Fibroblast of villous mesenchyme (primary cell): ENCODE measurements around the gene TKT. TPM values are rescaled to one million over a fixed set of nuclear protein-coding genes. Genes with fewer than 3 reads are reported as not detected.

Experiments
- DNase-seq: peaks from one replicate; pipeline ENCODE4 v3.0.0-alpha.2; 2010; ENCODE audit warnings: low read depth
- H3K4me3 ChIP-seq: 2 replicates; pipeline ENCODE4 v1.5.1; 2011; ENCODE audit warnings: low read depth, mild to moderate bottlenecking, low read length
- total RNA-seq: library from RNA; depleted of rRNA; stranded (reverse); fragments of >200 nt; gene quantifications from 2 replicates; pipeline ENCODE4 v1.2.3, GENCODE V29; 2012
- TF ChIP-seq, protein P1 (sequence below): IDR thresholded peaks from 2 replicates; pipeline ENCODE4 v1.5.1; 2012; ENCODE audit warnings: low read depth, mild to moderate bottlenecking, low read length; ENCODE audit not compliant: insufficient read depth

TKT gene
- total RNA-seq, 1 donor, result 591 TPM

DNA sequence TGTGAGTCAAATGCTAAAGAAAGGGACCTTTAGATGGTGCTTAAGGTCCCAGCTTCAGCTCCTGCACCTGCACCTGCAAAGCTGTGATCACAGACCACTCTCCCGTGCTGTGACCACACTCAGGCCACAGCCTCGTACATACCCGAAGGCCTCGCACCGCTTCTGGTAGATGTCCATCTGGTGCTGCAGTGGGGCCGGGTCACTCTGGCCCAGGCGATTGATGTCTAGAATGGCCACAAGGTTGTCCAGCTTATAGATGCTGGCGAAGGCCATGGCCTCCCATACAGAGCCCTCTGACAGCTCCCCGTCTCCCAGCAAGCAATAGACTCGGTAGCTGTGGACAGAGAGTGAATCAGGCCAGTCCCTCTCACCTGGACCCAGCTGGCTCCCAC lies 21.0 kb downstream of the TKT start:
- H3K4me3 ChIP-seq, result no peak overlapping the region
- DNase-seq, result no peak
- TF ChIP-seq, protein P1, sequence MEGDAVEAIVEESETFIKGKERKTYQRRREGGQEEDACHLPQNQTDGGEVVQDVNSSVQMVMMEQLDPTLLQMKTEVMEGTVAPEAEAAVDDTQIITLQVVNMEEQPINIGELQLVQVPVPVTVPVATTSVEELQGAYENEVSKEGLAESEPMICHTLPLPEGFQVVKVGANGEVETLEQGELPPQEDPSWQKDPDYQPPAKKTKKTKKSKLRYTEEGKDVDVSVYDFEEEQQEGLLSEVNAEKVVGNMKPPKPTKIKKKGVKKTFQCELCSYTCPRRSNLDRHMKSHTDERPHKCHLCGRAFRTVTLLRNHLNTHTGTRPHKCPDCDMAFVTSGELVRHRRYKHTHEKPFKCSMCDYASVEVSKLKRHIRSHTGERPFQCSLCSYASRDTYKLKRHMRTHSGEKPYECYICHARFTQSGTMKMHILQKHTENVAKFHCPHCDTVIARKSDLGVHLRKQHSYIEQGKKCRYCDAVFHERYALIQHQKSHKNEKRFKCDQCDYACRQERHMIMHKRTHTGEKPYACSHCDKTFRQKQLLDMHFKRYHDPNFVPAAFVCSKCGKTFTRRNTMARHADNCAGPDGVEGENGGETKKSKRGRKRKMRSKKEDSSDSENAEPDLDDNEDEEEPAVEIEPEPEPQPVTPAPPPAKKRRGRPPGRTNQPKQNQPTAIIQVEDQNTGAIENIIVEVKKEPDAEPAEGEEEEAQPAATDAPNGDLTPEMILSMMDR, result no peak

DNA sequence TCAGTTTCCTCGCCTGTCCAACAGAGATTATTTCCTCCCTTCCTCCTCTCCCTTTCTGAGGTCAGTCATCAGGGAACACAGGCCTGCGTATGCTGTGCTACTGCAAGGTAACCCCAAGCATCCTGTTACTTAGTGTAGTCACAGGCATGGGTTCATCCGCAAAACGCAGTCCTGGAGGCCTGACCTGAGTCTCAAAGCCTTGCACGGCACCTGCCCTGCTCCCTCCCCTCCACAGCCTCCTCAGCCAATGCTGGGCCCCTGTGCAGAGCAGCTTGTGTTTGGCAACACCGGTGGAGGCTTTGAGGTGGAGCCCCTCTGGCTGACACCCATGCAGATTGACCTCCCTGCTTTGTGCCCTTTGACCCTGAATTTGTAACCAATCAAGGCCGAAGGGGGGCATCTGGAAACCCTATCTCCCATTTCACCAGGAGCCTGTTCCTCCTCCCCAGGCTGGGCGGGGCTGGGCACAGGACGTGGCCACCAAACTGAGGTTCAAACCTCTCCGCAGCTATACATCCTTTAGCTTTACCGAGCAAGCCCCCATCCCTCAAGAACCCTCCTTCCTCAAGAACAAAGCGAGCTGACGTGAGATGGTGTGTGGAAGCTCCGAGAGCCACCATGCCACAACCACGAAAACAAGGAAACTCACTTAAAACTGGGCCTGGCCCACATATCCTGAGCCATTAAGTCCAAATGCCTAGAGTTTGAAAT lies 21.5 kb downstream of the TKT start:
- DNase-seq, result no peak
- no peak overlapping the region for H3K4me3 ChIP-seq
- TF ChIP-seq, protein P1, result no peak

DNA sequence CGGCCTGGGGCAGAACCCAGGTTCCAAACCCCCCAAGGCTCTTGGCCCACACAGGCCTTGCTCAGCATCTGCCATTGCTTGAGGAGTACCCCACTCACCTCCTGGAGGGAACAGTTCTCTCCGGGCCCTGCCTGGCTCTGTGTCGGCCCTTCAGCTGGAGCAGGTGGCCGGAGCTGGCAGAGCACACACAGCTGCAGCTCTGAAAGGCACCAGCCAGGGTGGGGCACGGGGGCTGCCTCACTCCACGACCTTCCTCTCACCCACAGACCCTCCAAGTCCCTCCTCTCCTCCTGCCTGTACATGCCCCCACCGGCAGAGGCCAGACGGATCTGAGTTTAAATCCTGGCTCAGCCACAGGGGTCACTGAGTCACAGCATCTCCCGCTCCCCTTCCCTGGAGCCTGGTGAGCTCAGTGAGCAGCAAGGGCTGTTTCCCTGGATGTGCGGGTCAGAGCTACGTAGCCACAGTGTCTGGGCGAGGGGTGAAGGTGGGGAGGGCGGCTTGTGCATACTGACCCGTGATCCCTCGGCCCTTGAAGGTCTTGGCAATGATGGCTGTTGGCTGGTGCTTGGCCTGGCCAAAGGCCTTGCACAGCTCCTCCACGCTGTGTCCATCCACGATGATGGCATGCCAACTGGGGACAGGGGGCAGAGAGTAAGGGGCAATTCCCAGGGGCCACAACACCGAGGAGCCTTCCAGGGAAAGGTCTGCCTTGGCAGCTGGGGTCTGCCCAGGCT lies 23.0 kb downstream of the TKT start:
- DNase-seq, result no peak
- H3K4me3 ChIP-seq, result no peak overlapping the region
- TF ChIP-seq, protein P1, result no peak

DNA sequence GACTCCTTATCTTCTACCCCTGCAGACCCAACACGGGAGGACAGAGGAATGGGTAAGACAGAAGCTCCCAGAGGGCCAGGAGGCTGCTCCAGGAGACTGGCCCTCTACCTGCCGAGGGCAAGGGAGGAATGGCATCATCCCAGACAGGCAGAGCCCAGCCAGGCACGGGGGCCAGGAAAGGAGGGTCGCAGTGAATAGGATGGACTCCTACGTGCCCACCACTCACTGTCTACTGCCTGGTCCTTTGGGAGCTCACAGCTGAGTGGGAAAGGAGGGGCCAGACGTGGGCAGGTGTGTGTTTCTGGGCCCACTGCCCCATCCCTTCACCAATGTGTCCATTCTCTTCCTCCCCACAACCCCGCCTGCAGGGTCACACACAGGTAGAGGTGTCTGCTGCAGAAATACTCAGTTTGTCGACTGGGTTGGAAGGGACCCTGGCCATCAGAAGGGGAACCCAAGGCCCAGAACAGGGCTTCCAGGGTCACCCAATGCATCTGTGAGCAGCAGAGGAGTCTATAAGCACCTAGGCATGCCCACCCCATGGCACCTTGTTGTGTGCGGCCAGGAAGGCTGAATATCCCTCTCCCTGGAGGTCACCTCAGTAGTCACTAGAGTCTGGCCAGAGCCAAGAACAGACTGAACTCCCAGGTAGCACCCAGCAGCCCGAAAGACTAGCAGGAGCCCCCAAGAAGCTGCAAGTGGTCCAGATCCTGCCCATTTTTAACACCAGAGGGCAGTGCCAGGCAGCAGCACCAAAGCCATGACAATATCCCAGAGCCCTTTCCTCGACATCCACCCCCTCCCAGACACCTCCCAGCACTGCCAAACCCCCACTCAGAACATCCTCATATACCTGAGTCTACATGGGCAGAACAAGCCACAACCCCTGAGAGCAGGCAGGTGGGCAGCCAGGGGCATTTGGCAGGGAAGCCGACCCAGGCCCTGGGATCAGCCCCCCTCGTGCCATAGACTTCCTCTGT lies 24.0 kb downstream of the TKT start:
- H3K4me3 ChIP-seq, result no peak overlapping the region
- no peak for DNase-seq
- TF ChIP-seq, protein P1, result peak; percentile 20

DNA sequence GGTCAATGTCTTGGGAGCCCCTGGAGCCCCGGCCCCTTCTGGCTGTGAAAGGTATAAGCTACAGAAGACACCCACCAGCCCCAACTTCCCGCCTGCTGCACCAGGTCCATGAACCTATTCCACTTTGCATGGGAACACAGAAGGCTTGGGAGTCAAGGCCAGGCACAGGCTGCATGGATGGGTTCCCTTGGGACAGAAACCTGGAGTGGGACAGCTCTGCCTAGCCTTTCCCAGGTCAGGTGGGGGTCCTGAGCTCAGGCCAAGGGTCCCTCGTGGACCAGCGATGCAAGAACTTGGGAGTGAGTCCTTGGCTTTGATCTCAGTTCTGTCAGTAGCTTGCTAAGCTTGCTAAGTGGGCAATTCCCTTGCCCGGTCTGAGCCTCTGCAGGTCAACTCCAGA lies 25.0 kb downstream of the TKT start:
- H3K4me3 ChIP-seq, result no peak overlapping the region
- no peak for DNase-seq
- TF ChIP-seq, protein P1, result no peak

DNA sequence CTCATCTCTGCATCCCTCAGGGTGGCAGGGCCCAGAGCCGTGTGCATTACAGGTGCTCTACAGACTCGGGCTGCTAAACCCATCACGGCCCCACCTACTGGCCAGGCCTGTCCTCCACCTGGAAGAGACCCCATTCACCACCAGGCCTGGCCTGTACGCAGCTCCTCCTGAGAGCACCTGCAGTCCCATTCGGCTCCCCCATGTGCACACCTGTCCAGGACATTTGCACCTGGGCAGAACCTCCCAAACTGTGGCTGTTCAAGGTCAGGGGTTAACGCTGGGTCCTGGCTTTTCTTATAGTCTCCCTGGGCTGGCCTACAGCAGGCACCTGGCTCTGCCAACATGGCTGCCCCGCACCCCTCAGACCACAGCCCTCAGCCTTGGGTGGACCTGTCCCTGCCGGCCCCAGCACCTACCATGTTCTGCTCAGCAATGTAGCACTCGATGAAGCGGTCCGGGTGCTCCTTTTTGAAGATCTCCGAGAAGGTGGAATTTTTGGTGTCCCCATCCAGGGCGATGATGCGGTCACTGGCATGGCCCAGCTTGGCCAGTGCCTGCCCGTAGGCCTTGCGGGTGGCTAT lies 25.7 kb downstream of the TKT start:
- H3K4me3 ChIP-seq, result no peak overlapping the region
- TF ChIP-seq, protein P1, result no peak
- no peak for DNase-seq
